ENCODE results near the gene HK1. TPM values are rescaled to one million over a fixed set of nuclear protein-coding genes. Genes with fewer than 3 reads are reported as not detected.

HK1 gene
- total and polyA plus RNA-seq, 2 donors (not counting 1 experiment from before 2014, with no cell fraction given) = 60.6 to 172 TPM

GRCh38 chr10:69372126-69372980 is 94.1 kb downstream of the HK1 start:
- H3K4me2 ChIP-seq (ENCODE audit: extremely low read depth, insufficient read depth, low read length) = no peak overlapping the region
- peaks cover 17% of the 10 kb centered on the region for H3K36me3 ChIP-seq (ENCODE audit: control insufficient read depth, insufficient read depth, low read length)
- H3K9ac ChIP-seq (ENCODE audit: insufficient read depth, low read length) = no peak overlapping the region
- no peaks in the 10 kb centered on the region for H3K9me3 ChIP-seq (ENCODE audit: control insufficient read depth, insufficient read depth, low read depth, low read length)
- H3K79me2 ChIP-seq (ENCODE audit: control insufficient read depth, insufficient read depth, low read length) = no peaks in the 10 kb centered on the region
- peaks cover 5% of the 10 kb centered on the region for H3K4me1 ChIP-seq (ENCODE audit: control insufficient read depth, extremely low read depth, insufficient read depth, low read length)
- H2AFZ ChIP-seq (ENCODE audit: low read length) = no peak overlapping the region
- no peak for TF ChIP-seq EZH2 (IDR thresholded peaks at IDR 0.05; ENCODE audit: low read length, missing control alignments)
- TF ChIP-seq, protein P1, sequence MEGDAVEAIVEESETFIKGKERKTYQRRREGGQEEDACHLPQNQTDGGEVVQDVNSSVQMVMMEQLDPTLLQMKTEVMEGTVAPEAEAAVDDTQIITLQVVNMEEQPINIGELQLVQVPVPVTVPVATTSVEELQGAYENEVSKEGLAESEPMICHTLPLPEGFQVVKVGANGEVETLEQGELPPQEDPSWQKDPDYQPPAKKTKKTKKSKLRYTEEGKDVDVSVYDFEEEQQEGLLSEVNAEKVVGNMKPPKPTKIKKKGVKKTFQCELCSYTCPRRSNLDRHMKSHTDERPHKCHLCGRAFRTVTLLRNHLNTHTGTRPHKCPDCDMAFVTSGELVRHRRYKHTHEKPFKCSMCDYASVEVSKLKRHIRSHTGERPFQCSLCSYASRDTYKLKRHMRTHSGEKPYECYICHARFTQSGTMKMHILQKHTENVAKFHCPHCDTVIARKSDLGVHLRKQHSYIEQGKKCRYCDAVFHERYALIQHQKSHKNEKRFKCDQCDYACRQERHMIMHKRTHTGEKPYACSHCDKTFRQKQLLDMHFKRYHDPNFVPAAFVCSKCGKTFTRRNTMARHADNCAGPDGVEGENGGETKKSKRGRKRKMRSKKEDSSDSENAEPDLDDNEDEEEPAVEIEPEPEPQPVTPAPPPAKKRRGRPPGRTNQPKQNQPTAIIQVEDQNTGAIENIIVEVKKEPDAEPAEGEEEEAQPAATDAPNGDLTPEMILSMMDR (conservative IDR thresholded peaks at IDR 0.05 in 1 of 2, IDR thresholded peaks at IDR 0.05 in 1 of 2; ENCODE audit: low read depth in 1 of 2, low read length in 2 of 2) = no peak
- H4K20me1 ChIP-seq (ENCODE audit: control insufficient read depth, extremely low read depth, insufficient read depth, low read length) = no peaks in the 10 kb centered on the region
- no peak overlapping the region for H3K27ac ChIP-seq (ENCODE audit: insufficient read depth, low read length)
- H3K4me3 ChIP-seq (replicated peaks in 1 of 4; ENCODE audit: control extremely low read depth in 1 of 4, insufficient read depth in 1 of 4, low read depth in 3 of 4, low read length in 4 of 4) = no peak overlapping the region
- DNase-seq (ENCODE audit: low read depth in 2 of 2) = peak in 1 of 2 donors; percentile 82
- H3K27me3 ChIP-seq (ENCODE audit: control insufficient read depth, insufficient read depth, low read length) = no peaks in the 10 kb centered on the region

DNA sequence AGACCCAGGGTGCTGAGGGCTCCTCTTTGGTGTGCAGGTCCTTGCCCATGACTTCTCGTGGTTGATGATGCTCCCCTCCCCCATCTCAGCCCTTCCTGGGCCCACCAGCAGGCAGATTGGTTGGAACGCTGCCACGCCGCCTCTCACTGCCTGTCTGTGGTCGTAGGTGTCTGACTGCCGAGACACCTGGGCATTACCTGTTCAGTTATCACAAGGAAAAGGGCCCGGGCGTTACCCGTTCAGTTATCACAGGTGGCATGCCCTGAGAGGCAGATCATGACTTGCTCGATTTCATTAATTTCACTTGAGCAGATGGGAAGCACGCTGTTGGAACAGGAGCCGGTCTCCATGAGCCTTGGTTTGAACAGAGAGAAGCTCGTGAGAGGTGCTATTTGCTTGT is 95.9 kb downstream of the HK1 start:
- no peak overlapping the region for H3K9ac ChIP-seq (ENCODE audit: insufficient read depth, low read length)
- no peak overlapping the region for H3K4me3 ChIP-seq (replicated peaks in 1 of 4; ENCODE audit: control extremely low read depth in 1 of 4, insufficient read depth in 1 of 4, low read depth in 3 of 4, low read length in 4 of 4)
- no peak overlapping the region for H3K4me2 ChIP-seq (ENCODE audit: extremely low read depth, insufficient read depth, low read length)
- no peaks in the 10 kb centered on the region for H3K27me3 ChIP-seq (ENCODE audit: control insufficient read depth, insufficient read depth, low read length)
- no peak overlapping the region for H3K27ac ChIP-seq (ENCODE audit: insufficient read depth, low read length)
- H3K4me1 ChIP-seq (ENCODE audit: control insufficient read depth, extremely low read depth, insufficient read depth, low read length) = peaks cover 5% of the 10 kb centered on the region
- no peaks in the 10 kb centered on the region for H4K20me1 ChIP-seq (ENCODE audit: control insufficient read depth, extremely low read depth, insufficient read depth, low read length)
- H3K79me2 ChIP-seq (ENCODE audit: control insufficient read depth, insufficient read depth, low read length) = no peaks in the 10 kb centered on the region
- H3K36me3 ChIP-seq (ENCODE audit: control insufficient read depth, insufficient read depth, low read length) = peaks cover 11% of the 10 kb centered on the region
- TF ChIP-seq, protein P1 (conservative IDR thresholded peaks at IDR 0.05 in 1 of 2, IDR thresholded peaks at IDR 0.05 in 1 of 2; ENCODE audit: low read depth in 1 of 2, low read length in 2 of 2) = no peak
- no peaks in the 10 kb centered on the region for H3K9me3 ChIP-seq (ENCODE audit: control insufficient read depth, insufficient read depth, low read depth, low read length)
- no peak for DNase-seq (ENCODE audit: low read depth in 2 of 2)
- H2AFZ ChIP-seq (ENCODE audit: low read length) = no peak overlapping the region

DNA sequence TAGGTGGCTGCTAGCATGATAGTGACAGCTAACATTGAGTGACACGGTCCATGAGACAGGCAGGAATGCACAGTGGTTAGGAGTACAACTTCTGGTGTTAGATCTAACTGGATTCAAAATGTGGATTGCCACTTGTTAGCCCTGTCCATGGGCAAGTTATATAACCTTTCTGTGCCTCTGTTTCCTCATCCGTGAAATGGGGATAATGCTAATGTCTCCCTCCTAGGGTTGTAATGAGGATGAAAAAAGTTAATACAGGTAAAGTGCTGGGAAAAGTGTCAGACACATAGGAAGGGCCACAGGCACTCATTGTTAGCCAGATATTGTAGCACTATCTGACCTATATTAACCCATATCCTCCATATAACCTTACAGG is 96.6 kb downstream of the HK1 start:
- TF ChIP-seq EZH2 (IDR thresholded peaks at IDR 0.05; ENCODE audit: low read length, missing control alignments) = no peak
- TF ChIP-seq, protein P1 (conservative IDR thresholded peaks at IDR 0.05 in 1 of 2, IDR thresholded peaks at IDR 0.05 in 1 of 2; ENCODE audit: low read depth in 1 of 2, low read length in 2 of 2) = no peak
- Histone ChIP-seq H3K9ac (ENCODE audit: insufficient read depth, low read length) (no peak overlapping the region), H3K27me3 (ENCODE audit: control insufficient read depth, insufficient read depth, low read length) (no peaks in the 10 kb centered on the region), H3K27ac (ENCODE audit: insufficient read depth, low read length) (no peak overlapping the region), H3K4me2 (ENCODE audit: extremely low read depth, insufficient read depth, low read length) (no peak overlapping the region), H3K4me1 (ENCODE audit: control insufficient read depth, extremely low read depth, insufficient read depth, low read length) (peaks cover 5% of the 10 kb centered on the region), H2AFZ (ENCODE audit: low read length) (no peak overlapping the region), H4K20me1 (ENCODE audit: control insufficient read depth, extremely low read depth, insufficient read depth, low read length) (no peaks in the 10 kb centered on the region), H3K79me2 (ENCODE audit: control insufficient read depth, insufficient read depth, low read length) (no peaks in the 10 kb centered on the region), H3K36me3 (ENCODE audit: control insufficient read depth, insufficient read depth, low read length) (peaks cover 16% of the 10 kb centered on the region), H3K4me3 (replicated peaks in 1 of 4; ENCODE audit: control extremely low read depth in 1 of 4, insufficient read depth in 1 of 4, low read depth in 3 of 4, low read length in 4 of 4) (no peak overlapping the region), H3K9me3 (ENCODE audit: control insufficient read depth, insufficient read depth, low read depth, low read length) (no peaks in the 10 kb centered on the region)
- no peak for DNase-seq (ENCODE audit: low read depth in 2 of 2)
